H9 (cell line): Measurements from ENCODE around the gene FOXD1. TPM values are rescaled to one million over a fixed set of nuclear protein-coding genes. Genes with fewer than 3 reads are reported as not detected.
A peak's percentile ranks its signal among the peaks of the same experiment; 100 is the strongest.

ENCODE experiments used
- DNase-seq: peaks from one replicate; pipeline ENCODE4 v3.0.0-alpha.2; 2017
- H2AFZ ChIP-seq: one replicate; pipeline ENCODE4 v1.6.1; 2013; ENCODE audit warnings: mild to moderate bottlenecking, low read length, control low read depth, moderate library complexity
- H2AK5ac ChIP-seq: 2 replicates; pipeline ENCODE4 v1.6.1; 2013; ENCODE audit warnings: low read length, control low read depth, mixed read lengths; ENCODE audit not compliant: insufficient read length
- H2BK120ac ChIP-seq: one replicate; pipeline ENCODE4 v1.6.1; 2013; ENCODE audit warnings: low read depth, mild to moderate bottlenecking, low read length, control low read depth, inconsistent platforms; ENCODE audit not compliant: poor library complexity, severe bottlenecking
- H2BK12ac ChIP-seq: 2 replicates; pipeline ENCODE4 v1.6.1; 2013; ENCODE audit warnings: low read length, control low read depth, mixed read lengths, low read depth; ENCODE audit not compliant: insufficient read length
- H2BK15ac ChIP-seq: 2 replicates; pipeline ENCODE4 v1.6.1; 2013; ENCODE audit warnings: low read depth, low read length, control low read depth
- H2BK20ac ChIP-seq: one replicate; pipeline ENCODE4 v1.6.1; 2013; ENCODE audit warnings: low read depth, mild to moderate bottlenecking, low read length, control low read depth, inconsistent platforms; ENCODE audit not compliant: poor library complexity, severe bottlenecking
- H2BK5ac ChIP-seq: 2 replicates; pipeline ENCODE4 v1.6.1; 2013; ENCODE audit warnings: low read length, control low read depth, mixed read lengths; ENCODE audit not compliant: insufficient read length
- H3K14ac ChIP-seq: 2 replicates; pipeline ENCODE4 v1.6.1; 2013; ENCODE audit warnings: low read length, control low read depth; ENCODE audit not compliant: insufficient read depth
- H3K18ac ChIP-seq: 2 replicates; pipeline ENCODE4 v1.6.1; 2013; ENCODE audit warnings: low read depth, mild to moderate bottlenecking, mixed read lengths, low read length, control low read depth; ENCODE audit not compliant: insufficient read length
- H3K23ac ChIP-seq: 2 replicates; pipeline ENCODE4 v1.6.1; 2013; ENCODE audit warnings: low read length, control low read depth, mixed read lengths, low read depth; ENCODE audit not compliant: insufficient read length
- H3K23me2 ChIP-seq: 2 replicates; pipeline ENCODE4 v1.6.1; 2013; ENCODE audit warnings: low read depth, mild to moderate bottlenecking, mixed read lengths, low read length, control low read depth; ENCODE audit not compliant: insufficient read length, poor library complexity, severe bottlenecking
- H3K27ac ChIP-seq: 2 replicates; pipeline ENCODE4 v1.5.1; 2013; ENCODE audit warnings: low read length, control low read depth, mixed read lengths, low read depth; ENCODE audit not compliant: insufficient read length
- H3K27me3 ChIP-seq: 2 replicates; pipeline ENCODE4 v1.6.1; 2013; ENCODE audit warnings: low read length, control low read depth, inconsistent platforms; ENCODE audit not compliant: insufficient read depth
- H3K4ac ChIP-seq: 2 replicates; pipeline ENCODE4 v1.6.1; 2013; ENCODE audit warnings: low read depth, mild to moderate bottlenecking, control low read depth, inconsistent platforms, low read length, moderate library complexity
- H3K4me1 ChIP-seq: 2 replicates; pipeline ENCODE4 v1.6.1; 2013; ENCODE audit warnings: low read length, control low read depth, inconsistent platforms; ENCODE audit not compliant: insufficient read depth
- H3K4me2 ChIP-seq: 2 replicates; pipeline ENCODE4 v1.6.1; 2013; ENCODE audit warnings: low read length, control low read depth, mixed read lengths; ENCODE audit not compliant: insufficient read length, insufficient read depth
- H3K56ac ChIP-seq: 2 replicates; pipeline ENCODE4 v1.6.1; 2013; ENCODE audit warnings: low read depth, mild to moderate bottlenecking, mixed read lengths, low read length, control low read depth; ENCODE audit not compliant: insufficient read length
- H3K79me1 ChIP-seq: 2 replicates; pipeline ENCODE4 v1.6.1; 2013; ENCODE audit warnings: low read depth, mild to moderate bottlenecking, moderate library complexity, low read length, control low read depth, inconsistent platforms; ENCODE audit not compliant: insufficient read depth, poor library complexity, severe bottlenecking
- H3K79me2 ChIP-seq: 2 replicates; pipeline ENCODE4 v1.6.1; 2013; ENCODE audit warnings: low read length, control low read depth, inconsistent platforms; ENCODE audit not compliant: insufficient read depth
- H3K9ac ChIP-seq: 2 replicates; pipeline ENCODE4 v1.6.1; 2013; ENCODE audit warnings: low read length, control low read depth, mixed read lengths; ENCODE audit not compliant: insufficient read length; ENCODE audit errors: extremely low read depth
- H3K9me3 ChIP-seq: one replicate; pipeline ENCODE4 v1.6.1; 2013; ENCODE audit warnings: low read depth, low read length, inconsistent platforms; ENCODE audit not compliant: control insufficient read depth
- H3T11ph ChIP-seq: one replicate; pipeline ENCODE4 v1.6.1; 2013; ENCODE audit warnings: mild to moderate bottlenecking, low read length, control low read depth, inconsistent platforms
- H4K20me1 ChIP-seq: one replicate; pipeline ENCODE4 v1.6.1; 2013; ENCODE audit not compliant: control insufficient read depth, insufficient read length, insufficient read depth
- H4K5ac ChIP-seq: 2 replicates; pipeline ENCODE4 v1.6.1; 2013; ENCODE audit warnings: low read depth, mild to moderate bottlenecking, mixed read lengths, low read length, control low read depth; ENCODE audit not compliant: insufficient read length
- H4K8ac ChIP-seq: replicated peaks from 2 replicates; pipeline ENCODE4 v1.6.1; 2013; ENCODE audit warnings: low read length, control low read depth, mixed read lengths, low read depth; ENCODE audit not compliant: insufficient read length
- H4K91ac ChIP-seq: 2 replicates; pipeline ENCODE4 v1.6.1; 2013; ENCODE audit warnings: low read depth, mild to moderate bottlenecking, moderate library complexity, mixed read lengths, low read length, control low read depth; ENCODE audit not compliant: insufficient read length
- H3K27ac Mint-ChIP-seq, 3 experiments: 2 replicates in 2 of 3; 3 replicates in 1 of 3; pipeline ENCODE4 v1.8.0; 2020 to 2021; ENCODE audit warnings: mixed read lengths in 3 of 3, mild to moderate bottlenecking in 1 of 3, moderate library complexity in 1 of 3
- H3K27me3 Mint-ChIP-seq: 2 replicates; pipeline ENCODE4 v1.8.0; 2021; ENCODE audit warnings: low read depth, mild to moderate bottlenecking, moderate library complexity, mixed read lengths
- H3K36me3 Mint-ChIP-seq, 3 experiments: 2 replicates in 2 of 3; 3 replicates in 1 of 3; pipeline ENCODE4 v1.8.0; 2020 to 2021; ENCODE audit warnings: low read depth in 3 of 3, mixed read lengths in 3 of 3; ENCODE audit not compliant: insufficient read depth in 1 of 3
- H3K4me1 Mint-ChIP-seq, 2 experiments: 2 replicates each; pipeline ENCODE4 v1.8.0; 2020; ENCODE audit warnings: mixed read lengths in 2 of 2
- H3K4me3 Mint-ChIP-seq, 2 experiments: 2 replicates in 1 of 2; 3 replicates in 1 of 2; pipeline ENCODE4 v1.8.0; 2020 to 2021; ENCODE audit warnings: mild to moderate bottlenecking in 2 of 2, mixed read lengths in 2 of 2, moderate library complexity in 1 of 2
- H3K9me3 Mint-ChIP-seq, 2 experiments: 2 replicates in 1 of 2; 3 replicates in 1 of 2; pipeline ENCODE4 v1.8.0; 2020; ENCODE audit warnings: mild to moderate bottlenecking in 2 of 2, mixed read lengths in 2 of 2, moderate library complexity in 1 of 2
- CTCF ChIP-seq: fragments of 200-600 bp; sonication (generic); conservative IDR thresholded peaks from 3 replicates; pipeline ENCODE4 v1.8.0; 2021; ENCODE audit warnings: antibody characterized with exemption, mild to moderate bottlenecking
- WGBS: extraction: QIAGEN DNeasy Blood & Tissue Kit; methylation state at CpG from one replicate; pipeline ENCODE4 v1.1.7; 2013; ENCODE audit warnings: missing lambda C conversion rate, low lambda C conversion rate, mixed read lengths; ENCODE audit not compliant: insufficient read length; ENCODE audit errors: extremely low coverage; 5-methylcytosine and 5-hydroxymethylcytosine counted together
- total RNA-seq: library from RNA; stranded (reverse); gene quantifications from 2 replicates; pipeline ENCODE4 v1.2.1, GENCODE V29; 2021

FOXD1 gene
- total RNA-seq, 1 experiment from 2014 or later, result 0.20 TPM

- Mint-ChIP-seq H3K4me1 (peaks cover 58 to 60% of the 10 kb centered on the region in 2 experiments), H3K27me3 (peaks cover 2% of the 10 kb centered on the region), H3K27ac (peak overlapping the region in 1 of 3 experiments; percentile 8; a peak in 1 of 7 replicates), H3K4me3 (no peak overlapping the region), H3K9me3 (peaks cover 0 to 3% of the 10 kb centered on the region in 2 experiments; a peak in 1 of 5 replicates), H3K36me3 (peaks cover 0 to 4% (median 0%) of the 10 kb centered on the region in 3 experiments; a peak in 2 of 7 replicates)
- WGBS, result no CpG with 5 or more reads among the region's 1 CpG
- Histone ChIP-seq H3K23ac (no peak overlapping the region), H3K27ac (no peak overlapping the region), H3K79me2 (no peaks in the 10 kb centered on the region), H4K20me1 (no peaks in the 10 kb centered on the region), H3K4me1 (peaks cover 28% of the 10 kb centered on the region; the same call in 1 of the 2 replicates), H3K9me3 (no peaks in the 10 kb centered on the region), H3K4ac (no peak overlapping the region), H2BK5ac (no peak overlapping the region), H2BK120ac (no peak overlapping the region), H3K14ac (no peak overlapping the region), H2AFZ (no peak overlapping the region), H4K8ac (no peak overlapping the region), H4K5ac (no peak overlapping the region), H3K9ac (no peak overlapping the region), H3K79me1 (no peaks in the 10 kb centered on the region), H2BK12ac (no peak overlapping the region), H3K56ac (no peak overlapping the region), H3K27me3 (no peaks in the 10 kb centered on the region), H4K91ac (no peak overlapping the region), H3K4me2 (no peak overlapping the region), H3K23me2 (no peaks in the 10 kb centered on the region), H3K18ac (no peak overlapping the region), H3T11ph (no peak overlapping the region), H2AK5ac (no peak overlapping the region), H2BK15ac (no peak overlapping the region), H2BK20ac (no peak overlapping the region)
- no peak for DNase-seq
- TF ChIP-seq CTCF, result no peak
These were observed 35.9 kb upstream of the FOXD1 start for GRCh38 chr5:73484511-73484910.
